ENCODE measurements around the gene RTN4RL2.

RTN4RL2 gene

DNA sequence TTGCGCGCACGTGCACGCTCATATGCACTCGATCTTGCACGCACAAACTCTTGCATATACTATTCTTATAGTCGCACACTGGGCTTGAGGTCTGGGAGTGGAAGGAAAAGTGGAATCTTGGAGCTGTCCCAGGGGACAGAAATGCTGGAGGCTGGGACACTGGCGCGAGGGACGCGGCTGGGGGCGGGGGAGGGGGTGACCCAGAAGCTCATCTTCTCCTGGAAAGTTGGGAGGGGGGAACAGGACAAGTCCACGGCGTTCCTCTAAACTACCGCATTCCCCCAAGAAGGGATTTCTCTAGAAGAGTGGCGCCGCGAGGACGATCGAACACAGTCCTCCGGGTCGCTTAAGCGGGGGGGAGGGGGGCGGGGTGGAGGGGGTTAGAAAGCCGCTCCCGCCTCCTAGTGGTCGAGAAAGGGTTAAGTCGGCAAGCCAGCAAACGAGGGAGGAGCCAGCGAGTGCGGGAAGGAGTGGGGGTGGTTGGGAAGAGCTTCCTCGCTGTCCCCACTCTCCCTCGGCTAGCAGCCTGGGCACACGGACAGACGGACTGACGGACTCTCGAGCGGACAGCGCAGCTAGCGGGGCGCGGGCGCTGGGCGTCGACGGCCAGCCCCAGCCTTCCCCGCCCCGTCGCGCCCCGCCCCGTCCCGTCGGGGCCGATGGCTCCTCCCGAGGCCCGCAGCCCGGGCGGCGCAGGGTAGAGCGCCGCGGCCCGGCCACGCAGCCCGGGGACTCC is at the start of gene RTN4RL2:
RTN4RL2 (plus strand) TSS at position 507 of the 736 bp plus-strand sequence. CDS start 338 bp downstream, outside the sequence.
- H3K9me3 ChIP-seq (ENCODE audit: control insufficient read depth, insufficient read depth, low read depth, low read length): no peaks in the 10 kb centered on the region
- H3K4me1 ChIP-seq (ENCODE audit: control insufficient read depth, insufficient read depth, low read length): peaks cover 44% of the 10 kb centered on the region
- H3K27ac ChIP-seq (ENCODE audit: low read depth, low read length): no peak within 1 kb of the TSS
- H3K9ac ChIP-seq (ENCODE audit: low read length): no peak within 1 kb of the TSS
- H3K27me3 ChIP-seq (ENCODE audit: control insufficient read depth, insufficient read depth, low read length): peaks cover 93% of the 10 kb centered on the region
- peak within 1 kb of the TSS; percentile 63 for H3K4me3 ChIP-seq (ENCODE audit: low read depth, low read length)
- H3K36me3 ChIP-seq (ENCODE audit: control insufficient read depth, insufficient read depth, low read length): no peaks in the 10 kb centered on the region

DNA sequence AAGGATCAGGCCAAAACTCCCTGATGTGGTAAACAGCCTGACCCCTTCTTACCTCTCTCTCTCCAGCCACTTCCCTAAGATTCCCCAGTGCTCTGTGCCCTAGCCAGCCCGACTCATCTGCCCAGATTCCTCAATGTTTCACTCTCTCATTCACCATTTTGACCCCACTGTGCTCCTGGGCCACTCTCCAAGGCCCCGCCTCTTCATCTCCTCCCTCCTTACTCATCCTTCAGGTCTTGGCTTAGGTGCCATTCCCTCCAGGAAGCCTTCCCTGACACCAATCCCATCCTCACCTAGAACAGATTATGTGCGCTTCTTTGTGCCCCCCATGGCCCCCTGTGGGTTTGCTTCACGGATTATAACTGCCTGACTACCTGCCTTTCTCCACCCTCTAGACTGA is 46.6 kb upstream of the RTN4RL2 start:
- Histone ChIP-seq H3K27me3 (ENCODE audit: control insufficient read depth, insufficient read depth, low read length) (no peaks in the 10 kb centered on the region), H3K4me3 (ENCODE audit: low read depth, low read length) (no peak overlapping the region), H3K9ac (ENCODE audit: low read length) (no peak overlapping the region), H3K27ac (ENCODE audit: low read depth, low read length) (no peak overlapping the region), H3K36me3 (ENCODE audit: control insufficient read depth, insufficient read depth, low read length) (peaks cover 47% of the 10 kb centered on the region), H3K4me1 (ENCODE audit: control insufficient read depth, insufficient read depth, low read length) (0 out of 2 replicates have a peak, but pooled peaks cover 2% of the 10 kb centered on the region), H3K9me3 (ENCODE audit: control insufficient read depth, insufficient read depth, low read depth, low read length) (no peaks in the 10 kb centered on the region)

DNA sequence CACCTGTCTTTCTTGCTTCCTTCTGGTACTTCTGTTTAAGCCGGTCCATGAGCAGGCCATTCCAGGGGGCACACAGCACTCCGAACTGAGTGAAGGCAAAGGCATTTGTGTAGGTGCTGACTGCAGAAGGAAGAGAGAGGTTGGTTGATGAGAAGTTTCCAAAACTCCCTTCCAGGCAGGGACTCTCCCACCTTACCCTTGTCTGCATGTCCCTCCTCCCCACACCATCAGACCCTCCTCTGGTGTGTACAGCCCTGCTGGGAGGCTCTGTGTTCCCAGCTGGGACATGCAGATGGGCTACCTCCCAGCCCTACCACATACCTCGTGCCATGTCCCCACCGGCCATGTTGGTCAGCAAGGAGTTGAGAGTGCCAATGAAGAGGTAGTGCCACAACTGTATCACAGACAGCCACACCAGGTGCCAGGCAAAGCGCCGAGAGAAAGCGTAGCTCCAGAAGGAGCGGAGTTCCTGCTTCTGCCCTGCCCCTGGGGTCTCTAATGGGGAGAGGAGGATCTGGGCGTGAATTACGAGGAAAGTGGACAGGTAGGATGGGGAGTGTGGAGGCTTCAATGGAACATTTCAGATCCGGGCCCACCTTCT is 45.6 kb upstream of the RTN4RL2 start:
- peaks cover 38% of the 10 kb centered on the region for H3K36me3 ChIP-seq (ENCODE audit: control insufficient read depth, insufficient read depth, low read length)
- no peak overlapping the region for H3K27ac ChIP-seq (ENCODE audit: low read depth, low read length)
- H3K9me3 ChIP-seq (ENCODE audit: control insufficient read depth, insufficient read depth, low read depth, low read length): no peaks in the 10 kb centered on the region
- no peaks in the 10 kb centered on the region for H3K27me3 ChIP-seq (ENCODE audit: control insufficient read depth, insufficient read depth, low read length)
- 0 out of 2 replicates have a peak, but pooled peaks cover 2% of the 10 kb centered on the region for H3K4me1 ChIP-seq (ENCODE audit: control insufficient read depth, insufficient read depth, low read length)
- no peak overlapping the region for H3K9ac ChIP-seq (ENCODE audit: low read length)
- no peak overlapping the region for H3K4me3 ChIP-seq (ENCODE audit: low read depth, low read length)

DNA sequence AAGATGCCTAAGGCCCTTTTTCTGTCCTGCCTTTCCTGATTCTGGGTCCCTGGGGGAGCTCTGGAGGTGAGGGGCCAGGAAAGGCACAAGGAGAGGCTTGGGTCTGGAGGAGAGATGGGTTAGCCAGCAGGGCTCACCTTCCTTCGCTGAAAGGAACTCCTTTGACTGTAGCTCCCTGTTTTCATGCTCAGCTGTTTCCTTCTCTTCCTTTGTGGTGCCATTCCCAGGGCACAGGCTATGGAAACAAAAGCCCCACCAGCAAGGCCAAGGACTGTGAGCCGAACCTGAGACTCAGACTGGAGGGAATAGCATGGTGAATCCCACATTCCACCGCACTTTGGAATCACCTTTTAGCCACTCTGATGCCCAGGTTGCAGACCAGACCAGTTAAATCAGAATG is 43.9 kb upstream of the RTN4RL2 start:
- H3K36me3 ChIP-seq (ENCODE audit: control insufficient read depth, insufficient read depth, low read length): peaks cover 35% of the 10 kb centered on the region
- 0 out of 2 replicates have a peak, but pooled peaks cover 2% of the 10 kb centered on the region for H3K4me1 ChIP-seq (ENCODE audit: control insufficient read depth, insufficient read depth, low read length)
- H3K9me3 ChIP-seq (ENCODE audit: control insufficient read depth, insufficient read depth, low read depth, low read length): no peaks in the 10 kb centered on the region
- H3K27me3 ChIP-seq (ENCODE audit: control insufficient read depth, insufficient read depth, low read length): no peaks in the 10 kb centered on the region
- H3K9ac ChIP-seq (ENCODE audit: low read length): no peak overlapping the region
- no peak overlapping the region for H3K27ac ChIP-seq (ENCODE audit: low read depth, low read length)
- no peak overlapping the region for H3K4me3 ChIP-seq (ENCODE audit: low read depth, low read length)

DNA sequence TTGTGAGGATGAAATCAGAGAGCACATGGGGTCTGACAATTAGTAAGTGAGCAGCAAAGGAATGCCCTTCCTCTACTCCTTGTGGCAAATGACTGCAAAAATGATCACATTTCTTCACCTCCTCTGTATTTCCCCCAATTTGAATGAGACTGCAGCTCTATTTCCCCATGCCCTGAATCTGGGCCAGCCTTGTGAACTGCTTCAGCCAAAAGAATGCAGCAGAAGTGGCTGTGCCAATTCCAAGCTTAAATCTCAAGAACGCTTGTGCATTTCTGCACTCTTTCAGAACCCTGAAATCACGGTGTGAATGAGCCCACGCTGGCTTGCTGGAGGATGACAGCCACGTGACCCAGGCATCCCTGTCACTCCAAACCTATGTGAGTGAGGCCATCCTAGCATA is 43.3 kb upstream of the RTN4RL2 start:
- H3K36me3 ChIP-seq (ENCODE audit: control insufficient read depth, insufficient read depth, low read length): peaks cover 35% of the 10 kb centered on the region
- no peak overlapping the region for H3K9ac ChIP-seq (ENCODE audit: low read length)
- H3K4me3 ChIP-seq (ENCODE audit: low read depth, low read length): no peak overlapping the region
- no peaks in the 10 kb centered on the region for H3K27me3 ChIP-seq (ENCODE audit: control insufficient read depth, insufficient read depth, low read length)
- 0 out of 2 replicates have a peak, but pooled peaks cover 2% of the 10 kb centered on the region for H3K4me1 ChIP-seq (ENCODE audit: control insufficient read depth, insufficient read depth, low read length)
- no peaks in the 10 kb centered on the region for H3K9me3 ChIP-seq (ENCODE audit: control insufficient read depth, insufficient read depth, low read depth, low read length)
- H3K27ac ChIP-seq (ENCODE audit: low read depth, low read length): no peak overlapping the region

GRCh38 chr11:57418131-57418530 is 42.2 kb upstream of the RTN4RL2 start:
- H3K27me3 ChIP-seq (ENCODE audit: control insufficient read depth, insufficient read depth, low read length): no peaks in the 10 kb centered on the region
- H3K4me3 ChIP-seq (ENCODE audit: low read depth, low read length): no peak overlapping the region
- no peaks in the 10 kb centered on the region for H3K9me3 ChIP-seq (ENCODE audit: control insufficient read depth, insufficient read depth, low read depth, low read length)
- peaks cover 33% of the 10 kb centered on the region for H3K36me3 ChIP-seq (ENCODE audit: control insufficient read depth, insufficient read depth, low read length)
- H3K27ac ChIP-seq (ENCODE audit: low read depth, low read length): no peak overlapping the region
- no peak overlapping the region for H3K9ac ChIP-seq (ENCODE audit: low read length)
- 0 out of 2 replicates have a peak, but pooled peaks cover 2% of the 10 kb centered on the region for H3K4me1 ChIP-seq (ENCODE audit: control insufficient read depth, insufficient read depth, low read length)

DNA sequence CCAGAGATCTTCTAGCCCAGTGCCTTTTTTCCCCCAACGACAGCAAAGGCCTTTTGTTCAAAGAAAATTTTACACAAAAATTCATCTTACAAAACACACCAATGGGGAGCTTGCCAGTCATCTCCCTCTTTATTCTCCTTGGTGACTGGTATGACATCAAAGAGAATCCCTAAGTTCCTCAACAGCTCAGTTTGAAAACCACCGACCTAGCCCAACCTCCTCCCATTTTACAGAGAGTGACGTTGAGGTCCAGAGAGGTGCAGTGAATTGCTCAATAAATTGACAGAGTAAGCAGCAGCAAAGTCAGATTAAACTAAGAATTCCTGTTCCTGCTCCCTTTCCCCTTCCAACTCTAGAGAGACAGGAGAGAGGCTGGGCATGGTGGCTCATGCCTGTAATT is 41.2 kb upstream of the RTN4RL2 start:
- H3K9me3 ChIP-seq (ENCODE audit: control insufficient read depth, insufficient read depth, low read depth, low read length): no peaks in the 10 kb centered on the region
- H3K4me3 ChIP-seq (ENCODE audit: low read depth, low read length): no peak overlapping the region
- no peak overlapping the region for H3K27ac ChIP-seq (ENCODE audit: low read depth, low read length)
- H3K27me3 ChIP-seq (ENCODE audit: control insufficient read depth, insufficient read depth, low read length): no peaks in the 10 kb centered on the region
- H3K9ac ChIP-seq (ENCODE audit: low read length): no peak overlapping the region
- peaks cover 30% of the 10 kb centered on the region for H3K36me3 ChIP-seq (ENCODE audit: control insufficient read depth, insufficient read depth, low read length)
- H3K4me1 ChIP-seq (ENCODE audit: control insufficient read depth, insufficient read depth, low read length): 0 out of 2 replicates have a peak, but pooled peaks cover 2% of the 10 kb centered on the region

- peaks cover 17% of the 10 kb centered on the region; the same call in 1 of the 2 replicates for H3K4me1 ChIP-seq (ENCODE audit: control insufficient read depth, insufficient read depth, low read length)
- peaks cover 6% of the 10 kb centered on the region for H3K27me3 ChIP-seq (ENCODE audit: control insufficient read depth, insufficient read depth, low read length)
- no peaks in the 10 kb centered on the region for H3K9me3 ChIP-seq (ENCODE audit: control insufficient read depth, insufficient read depth, low read depth, low read length)
- no peak overlapping the region for H3K4me3 ChIP-seq (ENCODE audit: low read depth, low read length)
- H3K27ac ChIP-seq (ENCODE audit: low read depth, low read length): no peak overlapping the region
- H3K36me3 ChIP-seq (ENCODE audit: control insufficient read depth, insufficient read depth, low read length): peaks cover 22% of the 10 kb centered on the region
- no peak overlapping the region for H3K9ac ChIP-seq (ENCODE audit: low read length)
These were observed 39.3 kb upstream of the RTN4RL2 start for GRCh38 chr11:57421066-57421465.

- H3K27ac ChIP-seq (ENCODE audit: low read depth, low read length): no peak overlapping the region
- H3K27me3 ChIP-seq (ENCODE audit: control insufficient read depth, insufficient read depth, low read length): peaks cover 13% of the 10 kb centered on the region
- H3K36me3 ChIP-seq (ENCODE audit: control insufficient read depth, insufficient read depth, low read length): peaks cover 16% of the 10 kb centered on the region
- peaks cover 23% of the 10 kb centered on the region for H3K4me1 ChIP-seq (ENCODE audit: control insufficient read depth, insufficient read depth, low read length)
- no peak overlapping the region for H3K4me3 ChIP-seq (ENCODE audit: low read depth, low read length)
- no peaks in the 10 kb centered on the region for H3K9me3 ChIP-seq (ENCODE audit: control insufficient read depth, insufficient read depth, low read depth, low read length)
- no peak overlapping the region for H3K9ac ChIP-seq (ENCODE audit: low read length)
These were observed 38.5 kb upstream of the RTN4RL2 start for GRCh38 chr11:57421805-57422204.

- H3K4me3 ChIP-seq (ENCODE audit: low read depth, low read length): no peak overlapping the region
- H3K9ac ChIP-seq (ENCODE audit: low read length): no peak overlapping the region
- H3K9me3 ChIP-seq (ENCODE audit: control insufficient read depth, insufficient read depth, low read depth, low read length): no peaks in the 10 kb centered on the region
- H3K36me3 ChIP-seq (ENCODE audit: control insufficient read depth, insufficient read depth, low read length): peaks cover 8% of the 10 kb centered on the region; the same call in 1 of the 2 replicates
- H3K4me1 ChIP-seq (ENCODE audit: control insufficient read depth, insufficient read depth, low read length): peaks cover 27% of the 10 kb centered on the region
- H3K27me3 ChIP-seq (ENCODE audit: control insufficient read depth, insufficient read depth, low read length): peaks cover 17% of the 10 kb centered on the region
- H3K27ac ChIP-seq (ENCODE audit: low read depth, low read length): no peak overlapping the region
These were observed 37.7 kb upstream of the RTN4RL2 start for GRCh38 chr11:57422669-57423068.

GRCh38 chr11:57424137-57424791 is 36.1 kb upstream of the RTN4RL2 start:
- H3K4me1 ChIP-seq (ENCODE audit: control insufficient read depth, insufficient read depth, low read length): peaks cover 27% of the 10 kb centered on the region
- peaks cover 5% of the 10 kb centered on the region; the same call in 1 of the 2 replicates for H3K36me3 ChIP-seq (ENCODE audit: control insufficient read depth, insufficient read depth, low read length)
- no peak overlapping the region for H3K4me3 ChIP-seq (ENCODE audit: low read depth, low read length)
- no peak overlapping the region for H3K27ac ChIP-seq (ENCODE audit: low read depth, low read length)
- no peak overlapping the region for H3K9ac ChIP-seq (ENCODE audit: low read length)
- H3K27me3 ChIP-seq (ENCODE audit: control insufficient read depth, insufficient read depth, low read length): peaks cover 33% of the 10 kb centered on the region
- H3K9me3 ChIP-seq (ENCODE audit: control insufficient read depth, insufficient read depth, low read depth, low read length): no peaks in the 10 kb centered on the region
